ENCODE measurements around the gene CSRP1.

- no peak for TF ChIP-seq CTCF (IDR thresholded peaks at IDR 0.05)
- no peak for TF ChIP-seq POLR2AphosphoS5 (IDR thresholded peaks at IDR 0.05; ENCODE audit: insufficient read depth in 1 of 2, low read depth in 1 of 2)
Measured at GRCh38 chr1:201475915-201476669, 30.8 kb downstream of the CSRP1 start.
